Upper lobe of left lung (tissue), 4 donors: ENCODE results near the gene LRRC17.

Source experiments
- POLR2A ChIP-seq, 4 donors: fragments of 450-650 bp; IDR thresholded peaks; one replicate each; pipeline ENCODE4 v1.5.1; 2016 to 2017; ENCODE audit warnings: antibody characterized with exemption in 4 of 4, mild to moderate bottlenecking in 2 of 4
- POLR2AphosphoS5 ChIP-seq, 2 donors: sonication (generic); formaldehyde crosslinking; IDR thresholded peaks; one replicate each; pipeline ENCODE4 v1.5.1; 2017; ENCODE audit warnings: antibody characterized with exemption in 2 of 2
- TF ChIP-seq, protein P1 (sequence below), 6 experiments: fragments of 450-650 bp in 4 of 6; fragments of 200-600 bp in 2 of 6; sonication (generic) in 2 of 6; IDR thresholded peaks; one replicate each; pipeline ENCODE4 v1.5.1; 2016 to 2019; ENCODE audit warnings: antibody characterized with exemption in 6 of 6

DNA sequence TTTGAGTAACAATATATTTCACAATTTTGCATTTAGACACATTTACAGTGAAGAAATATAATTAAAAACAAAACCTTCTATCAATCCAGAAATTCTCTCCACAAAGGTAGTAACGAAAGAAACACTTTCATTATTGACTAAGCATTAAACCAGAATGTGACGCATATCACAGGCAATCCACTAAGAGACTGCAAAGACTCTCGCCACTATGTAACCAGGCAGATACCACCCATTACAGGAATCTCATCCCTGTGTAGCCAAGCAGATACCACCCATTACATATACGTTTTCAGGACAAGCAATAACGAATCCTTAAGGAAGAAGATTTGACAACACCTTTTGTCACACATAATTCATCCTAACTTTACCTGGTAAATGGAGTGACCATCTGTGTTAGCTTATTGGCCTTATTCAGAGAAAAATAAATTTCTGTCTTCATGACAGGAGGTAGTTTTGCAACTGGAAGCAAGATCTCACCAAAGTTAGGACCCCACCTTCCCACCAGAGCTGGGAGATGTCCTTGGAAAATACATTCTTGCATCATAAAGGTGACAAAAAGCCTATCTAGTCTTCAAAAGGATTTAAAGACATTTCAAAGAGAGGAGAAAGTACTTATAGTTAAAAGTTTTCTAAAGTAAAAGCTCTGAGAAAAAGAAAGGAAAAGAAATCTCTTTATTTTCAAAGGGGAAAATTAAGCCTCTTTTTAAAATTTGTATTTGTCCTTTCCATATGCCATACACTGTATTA lies 30.8 kb downstream of the LRRC17 start:
- no peak for TF ChIP-seq POLR2A (IDR thresholded peaks at IDR 0.05)
- TF ChIP-seq, protein P1, sequence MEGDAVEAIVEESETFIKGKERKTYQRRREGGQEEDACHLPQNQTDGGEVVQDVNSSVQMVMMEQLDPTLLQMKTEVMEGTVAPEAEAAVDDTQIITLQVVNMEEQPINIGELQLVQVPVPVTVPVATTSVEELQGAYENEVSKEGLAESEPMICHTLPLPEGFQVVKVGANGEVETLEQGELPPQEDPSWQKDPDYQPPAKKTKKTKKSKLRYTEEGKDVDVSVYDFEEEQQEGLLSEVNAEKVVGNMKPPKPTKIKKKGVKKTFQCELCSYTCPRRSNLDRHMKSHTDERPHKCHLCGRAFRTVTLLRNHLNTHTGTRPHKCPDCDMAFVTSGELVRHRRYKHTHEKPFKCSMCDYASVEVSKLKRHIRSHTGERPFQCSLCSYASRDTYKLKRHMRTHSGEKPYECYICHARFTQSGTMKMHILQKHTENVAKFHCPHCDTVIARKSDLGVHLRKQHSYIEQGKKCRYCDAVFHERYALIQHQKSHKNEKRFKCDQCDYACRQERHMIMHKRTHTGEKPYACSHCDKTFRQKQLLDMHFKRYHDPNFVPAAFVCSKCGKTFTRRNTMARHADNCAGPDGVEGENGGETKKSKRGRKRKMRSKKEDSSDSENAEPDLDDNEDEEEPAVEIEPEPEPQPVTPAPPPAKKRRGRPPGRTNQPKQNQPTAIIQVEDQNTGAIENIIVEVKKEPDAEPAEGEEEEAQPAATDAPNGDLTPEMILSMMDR (IDR thresholded peaks at IDR 0.05) = no peak
- no peak for TF ChIP-seq POLR2AphosphoS5 (IDR thresholded peaks at IDR 0.05)
